OCI-LY7 (cell line): ENCODE data around the gene SGTB. TPM values are rescaled to one million over a fixed set of nuclear protein-coding genes. Genes with fewer than 3 reads are reported as not detected.

Source experiments
- BruUV-seq: library from RNA; stranded (reverse); fragments of 400-500 nt; replicated peaks from 2 replicates; lab custom pipeline; 2021; lab: Mats Ljungman, UMichigan
- CTCF ChIA-PET: fragments of 300-600 bp; sonication (Branson Sonifier 250); formaldehyde crosslinking; loops from one replicate; lab custom pipeline; 2022; ENCODE audit warnings: antibody characterized with exemption; ENCODE audit not compliant: unreplicated experiment; lab: Charles Lee
- POLR2A ChIA-PET: fragments of 300-600 bp; sonication (Branson Sonifier 250); formaldehyde crosslinking; loops from one replicate; lab custom pipeline; 2022; ENCODE audit warnings: antibody characterized with exemption; lab: Charles Lee
- DNase-seq: peaks from one replicate; pipeline ENCODE4 v3.0.0-alpha.2; 2015; ENCODE audit warnings: low spot score
- H2AFZ ChIP-seq: fragments of 200-600 bp; sonication (generic), shearing (Covaris generic); 2 replicates; pipeline ENCODE4 v1.6.1; 2014; ENCODE audit warnings: mild to moderate bottlenecking, antibody characterized with exemption, low read length, moderate library complexity
- H3K27ac ChIP-seq: fragments of 200-600 bp; sonication (generic); 2 replicates; pipeline ENCODE4 v1.5.1; 2014; ENCODE audit warnings: mixed run types, low read depth, mild to moderate bottlenecking, moderate library complexity, low read length, inconsistent platforms; ENCODE audit not compliant: poor library complexity, severe bottlenecking
- H3K36me3 ChIP-seq: fragments of 200-600 bp; sonication (generic); 2 replicates; pipeline ENCODE4 v1.6.1; 2014; ENCODE audit warnings: mild to moderate bottlenecking, antibody characterized with exemption, low read length, moderate library complexity, mixed read lengths; ENCODE audit not compliant: insufficient read depth
- H3K4me1 ChIP-seq: fragments of 200-600 bp; sonication (generic); 2 replicates; pipeline ENCODE4 v1.5.1; 2014; ENCODE audit warnings: mild to moderate bottlenecking, low read length; ENCODE audit not compliant: insufficient read depth, poor library complexity, severe bottlenecking
- H3K4me2 ChIP-seq: fragments of 200-600 bp; sonication (generic); 2 replicates; pipeline ENCODE4 v1.6.1; 2014; ENCODE audit warnings: mild to moderate bottlenecking, low read length
- H3K4me3 ChIP-seq: fragments of 200-600 bp; sonication (generic); 2 replicates; pipeline ENCODE4 v1.5.1; 2014; ENCODE audit warnings: mild to moderate bottlenecking, low read depth, low read length; ENCODE audit not compliant: poor library complexity, severe bottlenecking
- H3K79me2 ChIP-seq: fragments of 200-600 bp; sonication (generic); 2 replicates; pipeline ENCODE4 v1.6.1; 2016; ENCODE audit warnings: low read depth, mild to moderate bottlenecking, low read length, moderate library complexity, mixed read lengths; ENCODE audit not compliant: insufficient read depth
- H3K9me2 ChIP-seq: fragments of 200-600 bp; sonication (generic); 2 replicates; pipeline ENCODE4 v1.6.1; 2016; ENCODE audit warnings: mild to moderate bottlenecking, low read length, mixed read lengths; ENCODE audit not compliant: insufficient read depth
- H3K9me3 ChIP-seq: fragments of 200-600 bp; sonication (generic); 2 replicates; pipeline ENCODE4 v1.6.1; 2014; ENCODE audit warnings: mild to moderate bottlenecking, mixed run types, low read length, mixed read lengths
- H4K20me1 ChIP-seq: fragments of 200-600 bp; sonication (generic); 2 replicates; pipeline ENCODE4 v1.6.1; 2014; ENCODE audit warnings: mild to moderate bottlenecking, antibody characterized with exemption, low read length, moderate library complexity, mixed read lengths; ENCODE audit not compliant: insufficient read depth
- CTCF ChIP-seq: fragments of 200-600 bp; sonication (generic); conservative IDR thresholded peaks from 2 replicates; pipeline ENCODE4 v1.5.1; 2014; ENCODE audit warnings: mild to moderate bottlenecking, antibody characterized with exemption, low read length, moderate library complexity, mixed read lengths
- EZH2phosphoT487 ChIP-seq: fragments of 200-600 bp; sonication (generic); IDR thresholded peaks from 2 replicates; pipeline ENCODE4 v1.6.1; 2018; ENCODE audit warnings: low read depth, borderline replicate concordance, mild to moderate bottlenecking, mixed run types, antibody characterized with exemption, low read length, moderate library complexity, mixed read lengths
- intact Hi-C: fragments of 100-400 bp; cut with micrococcal nuclease; formaldehyde crosslinking; loops from one replicate; pipeline ENCODE4 v1.10.0; 2022; ENCODE audit not compliant: unreplicated experiment
- total RNA-seq, 2 experiments: library from RNA; depleted of rRNA in 1 of 2; stranded (reverse); fragments of >200 nt in 1 of 2; shearing (Covaris generic) in 1 of 2; gene quantifications; 2 replicates each; pipeline ENCODE4 v1.2.3, GENCODE V29; 2014 to 2022

The SGTB gene
- total RNA-seq, 2 experiments from 2014 or later: 4.3 to 8.7 TPM

- H4K20me1 ChIP-seq: no peaks in the 10 kb centered on the region
- TF ChIP-seq CTCF (no peak), EZH2phosphoT487 (no peak)
- ChIA-PET POLR2A (no interaction called here), CTCF (no interaction called here)
- H3K4me1 ChIP-seq: no peaks in the 10 kb centered on the region
- no peak overlapping the region for H3K27ac ChIP-seq
- no peaks in the 10 kb centered on the region for H3K9me2 ChIP-seq
- peaks cover 25% of the 10 kb centered on the region for H3K36me3 ChIP-seq
- no peaks in the 10 kb centered on the region for H3K79me2 ChIP-seq
- no peak overlapping the region for H3K4me3 ChIP-seq
- no TSS peak for BruUV-seq
- H3K9me3 ChIP-seq: no peaks in the 10 kb centered on the region
- DNase-seq: no peak
- intact Hi-C loops: no loop called here
- no peak overlapping the region for H2AFZ ChIP-seq
- H3K4me2 ChIP-seq: no peak overlapping the region
Observed at GRCh38 chr5:65769539-65769938, 47.6 kb upstream of the SGTB start.

- Histone ChIP-seq H3K4me2 (no peak overlapping the region), H4K20me1 (no peaks in the 10 kb centered on the region), H3K27ac (no peak overlapping the region), H3K9me2 (no peaks in the 10 kb centered on the region), H3K9me3 (no peaks in the 10 kb centered on the region), H3K79me2 (no peaks in the 10 kb centered on the region), H3K36me3 (peaks cover 26% of the 10 kb centered on the region), H2AFZ (no peak overlapping the region), H3K4me3 (no peak overlapping the region), H3K4me1 (no peaks in the 10 kb centered on the region)
- BruUV-seq: no TSS peak
- TF ChIP-seq EZH2phosphoT487 (no peak), CTCF (no peak)
- intact Hi-C loops: no loop called here
- ChIA-PET POLR2A (no interaction called here), CTCF (no interaction called here)
- DNase-seq: no peak
Observed at GRCh38 chr5:65768723-65769346, 46.9 kb upstream of the SGTB start.

- no peak overlapping the region for H3K4me2 ChIP-seq
- peaks cover 26% of the 10 kb centered on the region for H3K36me3 ChIP-seq
- no peaks in the 10 kb centered on the region for H3K9me2 ChIP-seq
- no peak for DNase-seq
- BruUV-seq: no TSS peak
- no peaks in the 10 kb centered on the region for H3K4me1 ChIP-seq
- no peak overlapping the region for H3K4me3 ChIP-seq
- H4K20me1 ChIP-seq: no peaks in the 10 kb centered on the region
- ChIA-PET POLR2A (no interaction called here), CTCF (no interaction called here)
- intact Hi-C loops: no loop called here
- H3K9me3 ChIP-seq: no peaks in the 10 kb centered on the region
- H2AFZ ChIP-seq: no peak overlapping the region
- TF ChIP-seq CTCF: no peak
- TF ChIP-seq EZH2phosphoT487: no peak
- no peaks in the 10 kb centered on the region for H3K79me2 ChIP-seq
- H3K27ac ChIP-seq: no peak overlapping the region
Observed at GRCh38 chr5:65767565-65767964, 45.7 kb upstream of the SGTB start.
